Keratinocyte (primary cell): ENCODE results near the gene BACH1.

Source experiments
- CTCF ChIP-seq, 3 experiments: IDR thresholded peaks in 1 of 3; conservative IDR thresholded peaks in 1 of 3; optimal IDR thresholded peaks in 1 of 3; 2 replicates in 2 of 3; 3 replicates in 1 of 3; pipeline versions ENCODE3 to v1.5.1; 2011; ENCODE audit warnings: low read length in 3 of 3, mild to moderate bottlenecking in 3 of 3, moderate library complexity in 2 of 3, control low read depth in 1 of 3, inconsistent platforms in 1 of 3; ENCODE audit not compliant: insufficient read depth in 2 of 3; ENCODE audit errors: extremely low read depth in 1 of 3
- EZH2 ChIP-seq: IDR thresholded peaks from one replicate; pipeline ENCODE4 v1.6.1; 2012; ENCODE audit warnings: inconsistent platforms, mild to moderate bottlenecking, low read length, moderate library complexity

DNA sequence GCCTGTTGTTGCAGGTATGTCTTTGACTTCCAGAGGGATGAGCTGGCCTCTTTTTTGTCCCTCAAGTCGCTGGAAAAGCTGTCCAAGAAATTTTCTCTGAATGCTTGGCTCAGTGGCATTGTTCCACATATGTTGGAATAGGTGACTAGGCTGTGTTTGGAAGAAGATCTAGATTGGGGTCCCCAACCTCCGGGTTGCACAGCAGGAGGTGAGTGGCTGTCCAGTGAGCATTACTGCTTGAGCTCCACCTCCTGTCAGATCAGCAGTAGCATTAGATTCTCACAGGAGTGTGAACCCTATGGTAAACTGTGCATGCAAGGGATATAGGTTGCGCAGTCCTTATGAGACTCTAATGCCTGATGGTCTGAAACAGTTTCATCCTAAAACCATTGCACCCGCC, 18.1 kb downstream of the BACH1 start:
- TF ChIP-seq CTCF (optimal IDR thresholded peaks at IDR 0.05 in 1 of 3, IDR thresholded peaks at IDR 0.05 in 1 of 3, conservative IDR thresholded peaks at IDR 0.05 in 1 of 3; ENCODE audit: extremely low read depth in 1 of 3, insufficient read depth in 2 of 3, low read length in 3 of 3) (no peak), EZH2 (no peak)
